Activated T-cell treated with anti-CD3 and anti-CD28 coated beads for 1 hour (primary cell): ENCODE data around the gene RALB.
"Not testable (repeated sequence)": the region's sequence is repeated elsewhere in the genome, so short reads cannot be mapped to it uniquely, and the experiment has no call there.

Experiments
- DNase-seq: peaks from one replicate; pipeline ENCODE4 v3.0.0-alpha.2; 2020; ENCODE audit warnings: low read depth

RALB gene

GRCh38 chr2:120224735-120225548, 27.7 kb upstream of the RALB start:
- DNase-seq = no peak

GRCh38 chr2:120225549-120226065, 27.0 kb upstream of the RALB start:
- no peak for DNase-seq

- DNase-seq = no peak
Observed at GRCh38 chr2:120226316-120226715, 26.3 kb upstream of the RALB start.

DNA sequence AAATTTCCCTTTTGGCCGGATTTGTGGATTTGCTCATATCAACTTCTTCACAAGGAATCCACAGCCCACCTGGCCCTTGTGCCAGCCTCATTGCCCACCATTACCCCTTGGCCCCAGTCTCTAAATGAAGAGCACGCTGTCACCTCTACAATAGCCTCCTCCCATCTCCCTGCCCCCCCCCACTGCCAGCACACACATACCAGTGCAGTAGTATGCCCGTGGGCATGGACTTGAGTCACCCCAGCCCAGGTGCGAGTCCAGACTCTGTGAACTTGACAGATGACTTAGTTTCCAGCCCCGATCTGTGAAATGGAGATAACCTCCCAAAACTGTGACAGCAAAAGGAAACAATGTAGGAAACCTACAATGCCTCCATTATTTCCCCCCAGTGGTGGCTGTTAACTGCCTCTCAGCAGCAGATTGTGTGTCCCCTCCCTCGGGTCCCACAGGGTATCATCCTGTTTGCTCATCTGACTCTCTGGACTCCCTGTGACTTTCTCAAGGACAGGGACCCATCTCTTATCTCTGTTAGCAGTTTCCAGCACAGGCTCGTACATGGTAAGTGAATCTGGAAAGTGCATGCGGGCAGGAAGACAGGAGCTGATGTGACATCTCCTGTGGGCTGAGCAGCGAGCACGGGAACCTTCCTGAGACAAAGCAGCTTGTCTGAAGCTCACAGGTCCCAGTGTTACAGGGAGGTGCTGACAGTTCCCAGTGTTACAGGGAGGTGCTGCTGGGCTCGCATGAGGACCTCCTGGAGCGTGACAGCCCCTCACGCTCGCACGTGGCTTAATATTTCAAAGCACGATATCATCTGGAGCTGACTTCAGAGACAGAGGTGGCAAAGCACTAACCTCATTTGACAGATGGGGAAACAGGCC, 25.3 kb upstream of the RALB start:
- no peak for DNase-seq

DNA sequence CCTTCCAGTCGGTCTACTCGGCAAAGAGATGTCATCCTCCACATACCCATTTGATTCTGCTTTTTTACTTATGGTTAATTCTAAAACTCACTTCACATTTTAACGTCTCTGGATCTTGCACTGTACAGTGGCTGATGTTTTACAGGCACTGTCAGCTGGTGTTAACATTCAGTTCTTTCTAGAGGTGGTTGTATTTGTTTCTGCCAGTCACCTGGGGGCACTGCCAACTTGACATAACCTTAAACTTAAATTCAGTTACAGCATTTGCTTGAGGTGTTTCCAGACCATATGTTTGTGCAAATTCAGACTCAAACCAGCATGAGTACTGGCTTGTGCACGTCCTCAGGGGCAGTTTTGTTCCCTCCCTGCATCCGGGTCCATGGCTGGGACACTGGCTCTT, 24.1 kb upstream of the RALB start:
- DNase-seq = no peak

DNA sequence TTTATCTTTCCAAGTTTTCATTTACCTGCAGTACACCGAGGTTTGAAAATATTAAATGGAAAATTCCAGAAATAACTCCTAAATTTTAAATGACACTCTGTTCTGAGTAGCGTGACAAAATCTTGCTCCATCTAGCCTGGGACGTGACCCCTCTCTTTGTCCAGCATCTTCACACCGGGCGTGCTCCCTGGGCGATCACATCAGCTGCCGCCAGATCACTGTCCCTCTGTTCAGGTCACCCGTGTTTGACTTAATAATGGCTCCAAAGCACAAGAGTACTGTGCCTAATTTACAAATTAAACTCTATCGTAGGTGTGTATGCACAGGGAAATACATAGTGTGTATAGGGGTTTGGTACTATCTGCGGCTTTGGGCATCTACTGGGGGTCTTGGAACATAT, 23.3 kb upstream of the RALB start:
- DNase-seq = no peak

DNA sequence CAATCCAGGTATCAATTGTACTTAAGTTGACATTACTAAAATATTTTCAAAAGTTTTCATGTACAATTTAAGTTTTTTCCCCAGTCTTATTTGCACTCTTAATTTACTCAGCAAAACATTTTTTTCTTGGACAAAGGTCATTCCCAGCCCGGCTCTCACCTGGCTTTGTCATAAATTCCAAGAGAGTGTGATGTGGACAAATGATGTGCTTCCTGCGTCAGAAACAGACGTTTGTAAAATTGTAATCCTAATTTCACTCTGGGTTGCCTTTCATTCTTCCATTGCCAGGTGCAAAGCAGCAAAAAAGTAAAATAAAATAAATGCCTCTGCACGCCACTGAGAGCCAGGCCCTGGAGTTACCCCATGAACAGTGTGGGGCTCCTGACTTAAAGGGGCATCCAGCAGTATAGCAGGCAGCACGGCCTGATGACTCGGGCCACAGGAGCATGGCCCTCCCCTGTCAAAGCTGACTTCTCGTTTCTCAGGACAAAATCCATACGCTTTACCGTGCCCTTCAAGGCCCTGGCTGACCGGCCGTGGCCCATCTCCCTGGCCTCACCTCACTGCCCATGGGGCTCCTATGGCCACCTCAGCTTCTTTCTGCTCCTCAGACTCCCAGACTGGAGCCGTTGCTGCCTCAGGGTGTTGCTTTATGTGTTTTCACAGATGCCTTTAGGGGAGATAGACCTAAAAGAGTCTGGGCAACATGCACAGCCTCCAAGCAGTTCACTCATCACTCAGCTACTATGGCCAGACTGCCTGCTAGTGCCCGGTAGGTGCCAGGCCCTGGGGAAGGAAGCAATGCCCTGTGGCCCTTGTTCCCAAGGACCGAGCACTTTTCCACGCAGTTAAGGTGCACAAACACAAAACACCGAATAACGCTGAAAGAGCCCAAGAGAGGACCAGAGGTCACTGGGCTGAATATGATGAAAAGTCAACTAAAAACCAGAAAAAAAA, 21.9 kb upstream of the RALB start:
- DNase-seq = no peak

- no peak for DNase-seq
Observed at GRCh38 chr2:120231564-120231973, 21.1 kb upstream of the RALB start.

- peak; percentile 41 for DNase-seq
Observed at GRCh38 chr2:120231974-120232635, 20.5 kb upstream of the RALB start.

- DNase-seq = no peak
Observed at GRCh38 chr2:120233292-120233691, 19.4 kb upstream of the RALB start.

GRCh38 chr2:120235158-120235557, 17.5 kb upstream of the RALB start:
- DNase-seq = not testable (repeated sequence)

DNA sequence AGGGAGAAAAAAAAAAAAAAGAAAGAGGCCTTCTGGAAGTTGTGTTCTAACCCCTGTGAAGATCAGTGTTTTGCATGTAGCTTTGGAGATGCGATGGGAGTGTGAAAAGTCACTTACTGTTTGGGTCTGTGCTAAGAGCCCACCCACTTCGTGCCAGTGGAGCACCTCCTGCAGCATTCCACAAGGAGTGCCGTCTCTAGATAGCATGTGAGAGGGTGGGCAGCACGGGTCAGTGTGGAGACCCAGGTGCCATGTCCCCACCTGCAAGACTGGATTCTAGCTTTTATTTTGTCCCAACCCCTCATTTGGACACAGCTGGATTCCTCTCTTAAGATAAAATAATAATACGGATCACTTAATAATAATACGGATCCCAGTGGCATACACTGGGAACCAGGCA, 17.0 kb upstream of the RALB start:
- DNase-seq = no peak

DNA sequence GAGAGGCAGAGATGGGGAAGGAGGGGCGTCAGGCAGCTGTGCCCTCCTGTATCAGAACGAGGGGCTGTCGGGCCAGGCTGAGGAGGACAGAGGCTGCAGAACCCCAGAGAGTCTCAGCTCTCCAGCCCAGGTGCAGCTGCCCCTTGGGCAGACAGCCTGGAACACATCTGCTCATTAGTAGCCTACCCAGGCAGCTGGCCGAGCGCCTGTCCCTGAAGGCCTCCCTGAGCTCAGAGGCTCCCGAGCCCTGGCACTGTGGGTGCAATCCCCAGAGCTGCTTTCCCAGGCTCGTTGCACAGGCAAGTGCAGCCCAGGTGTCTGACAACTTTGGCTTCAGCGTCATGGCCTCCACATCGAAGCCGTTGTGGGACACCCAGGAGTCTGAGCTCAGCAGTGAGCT, 16.3 kb upstream of the RALB start:
- DNase-seq = no peak

DNA sequence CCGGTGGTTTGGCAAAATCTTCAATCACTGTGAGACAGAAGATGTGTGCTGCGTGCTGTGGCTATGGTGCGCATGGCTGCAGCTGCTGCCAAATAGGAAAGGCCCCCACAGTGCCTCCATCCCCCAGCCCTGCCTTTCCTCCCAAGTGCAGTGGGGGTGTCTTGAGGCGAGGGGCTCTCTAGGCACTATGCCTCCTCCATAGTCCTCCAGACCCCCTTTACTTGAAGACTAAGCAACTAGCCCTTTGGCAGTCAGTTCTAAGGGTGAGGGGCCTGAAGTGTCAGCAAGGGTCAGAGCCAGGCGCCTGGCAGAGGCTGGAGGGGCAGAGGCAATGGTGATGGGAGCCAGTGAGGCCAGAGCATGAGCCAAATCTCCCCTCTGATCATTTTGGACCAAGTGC, 15.9 kb upstream of the RALB start:
- no peak for DNase-seq

- no peak for DNase-seq
Observed at GRCh38 chr2:120237491-120237902, 15.2 kb upstream of the RALB start.

DNA sequence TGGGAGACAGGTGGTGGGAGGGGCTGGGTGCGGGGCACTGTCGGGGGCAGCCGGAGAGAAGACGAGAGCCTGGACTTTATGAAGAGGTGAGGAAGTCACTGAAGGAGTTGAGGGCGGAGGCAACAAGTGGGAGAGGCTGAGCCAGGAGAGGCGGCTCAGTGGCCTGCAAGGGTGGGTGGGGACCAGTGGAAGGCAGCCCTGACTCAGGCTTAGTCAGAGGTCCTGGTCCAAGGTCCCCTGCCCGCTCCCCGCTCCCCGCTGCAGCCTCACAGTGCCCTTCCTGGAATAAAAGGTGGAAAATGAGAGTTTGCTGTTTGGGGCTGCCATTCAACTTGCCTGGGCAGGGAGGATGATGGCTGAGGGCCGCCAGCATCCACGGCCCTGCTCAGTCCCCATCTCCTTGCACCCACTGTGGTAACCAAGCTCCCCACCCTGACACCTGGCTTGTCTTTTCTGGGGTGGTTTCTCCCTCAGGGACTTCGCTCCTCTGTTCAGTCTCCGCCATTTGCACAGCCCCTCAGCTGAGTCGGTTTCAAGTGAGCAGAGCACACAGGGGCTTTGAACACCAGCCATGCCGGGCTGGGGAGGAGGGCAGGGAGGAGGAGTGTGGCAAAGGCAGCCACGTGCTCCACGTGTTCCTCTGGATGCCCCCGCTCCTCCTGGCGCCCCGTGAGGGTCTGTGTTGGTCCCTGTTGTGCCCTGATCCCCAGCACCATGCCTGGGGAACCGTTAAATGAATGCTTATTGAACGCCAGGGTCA, 13.7 kb upstream of the RALB start:
- DNase-seq = no peak

DNA sequence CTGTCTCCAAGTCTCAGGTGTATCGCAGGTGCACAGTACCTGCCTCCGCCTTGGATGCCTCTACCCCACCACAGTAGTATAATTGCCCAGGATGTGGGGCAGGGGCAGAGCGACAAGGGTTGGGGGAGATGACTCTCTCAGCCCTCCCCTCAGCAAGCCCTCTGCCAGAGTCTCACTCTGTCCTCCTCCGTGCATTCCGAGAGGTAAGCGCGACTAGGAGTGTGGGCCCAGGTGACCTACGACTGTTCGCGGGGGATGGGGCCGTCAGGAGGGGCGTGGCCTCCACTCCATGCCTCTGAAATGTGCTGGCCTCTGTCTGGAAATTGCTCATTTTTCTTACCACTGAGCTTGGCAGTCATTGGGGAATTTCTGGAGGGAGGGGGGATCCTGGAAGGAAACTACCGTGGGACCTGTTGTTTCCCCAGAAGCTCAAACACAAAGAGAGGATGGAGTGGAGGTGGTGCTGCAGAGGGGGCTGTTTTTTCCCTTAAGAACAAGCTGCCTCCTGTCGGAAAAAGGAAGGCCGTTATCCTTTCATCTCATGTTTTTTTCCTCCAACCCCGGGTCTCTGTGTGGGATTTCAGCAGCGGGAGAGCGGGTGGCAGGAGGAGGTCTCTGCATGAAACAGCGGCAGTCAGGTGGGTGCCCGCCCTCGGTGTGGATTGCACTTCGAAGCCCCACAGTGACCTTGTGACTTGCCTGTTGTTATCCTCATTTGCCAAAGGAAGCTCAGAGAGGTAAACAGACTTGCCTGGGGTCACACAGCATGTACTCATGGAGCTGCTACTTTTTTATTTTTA, 13.0 kb upstream of the RALB start:
- no peak for DNase-seq

DNA sequence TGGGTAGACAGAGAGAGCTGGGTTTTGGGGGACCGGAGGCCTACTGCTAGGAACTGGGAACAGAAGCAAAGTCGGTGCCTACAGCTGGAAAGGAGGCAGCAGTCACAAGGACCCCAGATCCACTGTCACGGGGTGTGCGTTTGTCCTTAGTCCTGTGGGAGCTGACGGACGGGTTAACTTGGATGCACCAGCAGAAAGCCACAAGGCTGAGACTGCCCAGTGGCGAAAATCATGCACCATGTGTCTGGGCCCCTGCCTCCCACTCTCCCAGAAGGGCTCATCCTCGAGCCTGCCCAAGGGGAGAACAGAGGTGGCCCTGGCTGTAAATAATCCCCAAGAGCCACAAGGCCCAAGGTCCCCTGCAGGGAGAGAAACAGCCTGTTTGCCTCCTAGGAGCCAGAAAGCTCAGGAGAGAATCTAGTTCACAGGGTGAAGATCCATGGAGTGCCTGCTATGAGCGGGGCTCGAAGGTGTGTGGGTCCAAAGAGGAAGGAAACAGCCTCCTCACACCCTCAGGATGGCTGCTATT, 11.7 kb upstream of the RALB start:
- no peak for DNase-seq

- DNase-seq = no peak
Observed at GRCh38 chr2:120241684-120242083, 11.0 kb upstream of the RALB start.
